Glomerular endothelial cell (primary cell): ENCODE results near the gene ISLR. TPM values are rescaled to one million over a fixed set of nuclear protein-coding genes. Genes with fewer than 3 reads are reported as not detected.

ENCODE experiments used
- DNase-seq: peaks from one replicate; pipeline ENCODE4 v3.0.0-alpha.2; 2011; ENCODE audit warnings: low read depth, low spot score; ENCODE audit errors: extremely low read depth
- total RNA-seq: library from RNA; depleted of rRNA; stranded (reverse); fragments of >200 nt; gene quantifications from 2 replicates; pipeline ENCODE4 v1.2.3, GENCODE V29; 2015

The ISLR gene
- 0.39 and 0.47 TPM in 2 replicates for total RNA-seq

- DNase-seq, result no peak
These were observed at the start of gene ISLR for GRCh38 chr15:74173380-74174218. ISLR (plus strand) TSS chr15:74173710; CDS start chr15:74174859, 1,149 bp downstream.

GRCh38 chr15:74124196-74124595, 49.3 kb upstream of the ISLR start:
- DNase-seq, result no peak

- no peak for DNase-seq
These were observed 48.8 kb upstream of the ISLR start for GRCh38 chr15:74124759-74125158.

GRCh38 chr15:74127255-74127953, 46.1 kb upstream of the ISLR start:
- no peak for DNase-seq

- no peak for DNase-seq
These were observed 45.3 kb upstream of the ISLR start for GRCh38 chr15:74127954-74128784.

GRCh38 chr15:74128785-74129585, 44.5 kb upstream of the ISLR start:
- DNase-seq, result no peak

- no peak for DNase-seq
These were observed 43.8 kb upstream of the ISLR start for GRCh38 chr15:74129586-74130154.

- DNase-seq, result no peak
These were observed 43.2 kb upstream of the ISLR start, which contains the start of gene ISLR2 for GRCh38 chr15:74130155-74130848. ISLR2 (plus strand) TSS chr15:74130586; CDS start chr15:74132755, 2,169 bp downstream.

GRCh38 chr15:74130849-74131627, 42.5 kb upstream of the ISLR start:
- DNase-seq, result no peak

GRCh38 chr15:74131628-74132413, 41.7 kb upstream of the ISLR start:
- DNase-seq, result no peak

- no peak for DNase-seq
These were observed 40.5 kb upstream of the ISLR start for GRCh38 chr15:74132681-74133651.

- no peak for DNase-seq
These were observed 39.7 kb upstream of the ISLR start for GRCh38 chr15:74133694-74134386.

- DNase-seq, result no peak
These were observed 39.0 kb upstream of the ISLR start for GRCh38 chr15:74134387-74135027.

- DNase-seq, result no peak
These were observed 38.4 kb upstream of the ISLR start for GRCh38 chr15:74135041-74135565.

- DNase-seq, result no peak
These were observed 37.0 kb upstream of the ISLR start for GRCh38 chr15:74136540-74136813.
